Gastrocnemius medialis (tissue), 4 donors: ENCODE measurements around the gene DCBLD2.

Experiments used
- CTCF ChIP-seq, 5 experiments: fragments of 450-650 bp in 3 of 5; fragments of 200-600 bp in 2 of 5; sonication (generic) in 2 of 5; IDR thresholded peaks in 4 of 5; conservative IDR thresholded peaks in 1 of 5; 1 replicate in 4 of 5; 2 replicates in 1 of 5; pipeline ENCODE4 v1.5.1; 2016 to 2019; ENCODE audit warnings: antibody characterized with exemption in 5 of 5, mild to moderate bottlenecking in 3 of 5, moderate library complexity in 3 of 5
- POLR2A ChIP-seq, 2 donors: fragments of 450-650 bp; IDR thresholded peaks; one replicate each; pipeline ENCODE4 v1.6.1; 2017; ENCODE audit warnings: antibody characterized with exemption in 2 of 2, mild to moderate bottlenecking in 2 of 2, moderate library complexity in 2 of 2

- no peak for TF ChIP-seq CTCF (IDR thresholded peaks at IDR 0.05 in 4 of 5, conservative IDR thresholded peaks at IDR 0.05 in 1 of 5)
- no peak for TF ChIP-seq POLR2A (IDR thresholded peaks at IDR 0.05)
These were observed 6.5 kb downstream of the DCBLD2 start for GRCh38 chr3:98894791-98895576.
